ENCODE results near the gene CCDC195. TPM values are rescaled to one million over a fixed set of nuclear protein-coding genes. Genes with fewer than 3 reads are reported as not detected.

CCDC195 gene
- polyA plus RNA-seq, 1 donor from 2014 or later, result not detected

- Histone ChIP-seq H3F3A (ENCODE audit: insufficient read depth, low read length, poor library complexity, severe bottlenecking) (no peaks in the 10 kb centered on the region), H4K20me1 (ENCODE audit: insufficient read depth) (no peaks in the 10 kb centered on the region), H3K4me2 (ENCODE audit: low read length) (no peak overlapping the region), H3K36me3 (ENCODE audit: insufficient read depth, low read length) (no peaks in the 10 kb centered on the region), H3K27ac (ENCODE audit: low read length) (no peak overlapping the region), H3K9me3 (ENCODE audit: low read length) (no peaks in the 10 kb centered on the region), H3K9me2 (ENCODE audit: insufficient read depth, low read length) (no peaks in the 10 kb centered on the region), H3K4me3 (ENCODE audit: low read length) (no peak overlapping the region), H2AFZ (ENCODE audit: low read depth, low read length) (no peak overlapping the region), H3K27me3 (ENCODE audit: insufficient read depth, low read depth, low read length) (no peaks in the 10 kb centered on the region), H3K79me2 (replicated peaks; ENCODE audit: insufficient read depth, low read length) (no peaks in the 10 kb centered on the region), H3K9ac (ENCODE audit: low read length) (no peak overlapping the region)
- TF ChIP-seq EZH2 (IDR thresholded peaks at IDR 0.05; ENCODE audit: borderline replicate concordance, insufficient read depth, low read length, poor library complexity, severe bottlenecking) (no peak), SMC3 (conservative IDR thresholded peaks at IDR 0.05; ENCODE audit: poor library complexity) (no peak), EP300 (conservative IDR thresholded peaks at IDR 0.05; ENCODE audit: poor library complexity, severe bottlenecking) (no peak), POLR2AphosphoS5 (IDR thresholded peaks at IDR 0.05) (no peak), REST (IDR thresholded peaks at IDR 0.05; ENCODE audit: borderline replicate concordance) (no peak), TAF1 (IDR thresholded peaks at IDR 0.05; ENCODE audit: low read depth) (no peak), MXI1 (conservative IDR thresholded peaks at IDR 0.05; ENCODE audit: poor library complexity, severe bottlenecking) (no peak), CTCF (IDR thresholded peaks at IDR 0.05; ENCODE audit: poor library complexity, severe bottlenecking) (no peak)
Measured at GRCh38 chr2:224691563-224691962, 24.6 kb downstream of the CCDC195 start.

- no peaks in the 10 kb centered on the region for H3F3A ChIP-seq (ENCODE audit: insufficient read depth, low read length, poor library complexity, severe bottlenecking)
- no peak overlapping the region for H3K4me3 ChIP-seq (ENCODE audit: low read length)
- no peaks in the 10 kb centered on the region for H3K79me2 ChIP-seq (replicated peaks; ENCODE audit: insufficient read depth, low read length)
- no peak overlapping the region for H3K4me2 ChIP-seq (ENCODE audit: low read length)
- H3K27ac ChIP-seq (ENCODE audit: low read length), result no peak overlapping the region
- no peak overlapping the region for H2AFZ ChIP-seq (ENCODE audit: low read depth, low read length)
- H3K9me3 ChIP-seq (ENCODE audit: low read length), result no peaks in the 10 kb centered on the region
- no peaks in the 10 kb centered on the region for H4K20me1 ChIP-seq (ENCODE audit: insufficient read depth)
- H3K27me3 ChIP-seq (ENCODE audit: insufficient read depth, low read depth, low read length), result no peaks in the 10 kb centered on the region
- H3K36me3 ChIP-seq (ENCODE audit: insufficient read depth, low read length), result no peaks in the 10 kb centered on the region
- H3K9me2 ChIP-seq (ENCODE audit: insufficient read depth, low read length), result no peaks in the 10 kb centered on the region
- TF ChIP-seq EZH2 (IDR thresholded peaks at IDR 0.05; ENCODE audit: borderline replicate concordance, insufficient read depth, low read length, poor library complexity, severe bottlenecking) (no peak), SMC3 (conservative IDR thresholded peaks at IDR 0.05; ENCODE audit: poor library complexity) (no peak)
- no peak overlapping the region for H3K9ac ChIP-seq (ENCODE audit: low read length)
Measured at GRCh38 chr2:224690868-224691267, 25.3 kb downstream of the CCDC195 start.

GRCh38 chr2:224689539-224689938 lies 26.6 kb downstream of the CCDC195 start:
- H3K27me3 ChIP-seq (ENCODE audit: insufficient read depth, low read depth, low read length), result no peaks in the 10 kb centered on the region
- H3F3A ChIP-seq (ENCODE audit: insufficient read depth, low read length, poor library complexity, severe bottlenecking), result no peaks in the 10 kb centered on the region
- no peak overlapping the region for H2AFZ ChIP-seq (ENCODE audit: low read depth, low read length)
- H3K9ac ChIP-seq (ENCODE audit: low read length), result no peak overlapping the region
- no peak overlapping the region for H3K4me3 ChIP-seq (ENCODE audit: low read length)
- TF ChIP-seq TAF1 (IDR thresholded peaks at IDR 0.05; ENCODE audit: low read depth) (no peak), EZH2 (IDR thresholded peaks at IDR 0.05; ENCODE audit: borderline replicate concordance, insufficient read depth, low read length, poor library complexity, severe bottlenecking) (no peak), REST (IDR thresholded peaks at IDR 0.05; ENCODE audit: borderline replicate concordance) (no peak), MXI1 (conservative IDR thresholded peaks at IDR 0.05; ENCODE audit: poor library complexity, severe bottlenecking) (no peak), CTCF (IDR thresholded peaks at IDR 0.05; ENCODE audit: poor library complexity, severe bottlenecking) (no peak), SMC3 (conservative IDR thresholded peaks at IDR 0.05; ENCODE audit: poor library complexity) (no peak), EP300 (conservative IDR thresholded peaks at IDR 0.05; ENCODE audit: poor library complexity, severe bottlenecking) (no peak), POLR2AphosphoS5 (IDR thresholded peaks at IDR 0.05) (no peak), RAD21 (conservative IDR thresholded peaks at IDR 0.05) (no peak)
- no peaks in the 10 kb centered on the region for H4K20me1 ChIP-seq (ENCODE audit: insufficient read depth)
- H3K79me2 ChIP-seq (replicated peaks; ENCODE audit: insufficient read depth, low read length), result no peaks in the 10 kb centered on the region
- H3K9me2 ChIP-seq (ENCODE audit: insufficient read depth, low read length), result no peaks in the 10 kb centered on the region
- H3K36me3 ChIP-seq (ENCODE audit: insufficient read depth, low read length), result no peaks in the 10 kb centered on the region
- H3K27ac ChIP-seq (ENCODE audit: low read length), result no peak overlapping the region
- no peaks in the 10 kb centered on the region for H3K9me3 ChIP-seq (ENCODE audit: low read length)
- H3K4me2 ChIP-seq (ENCODE audit: low read length), result no peak overlapping the region
